NCI-H2227 treated with DMSO at 0.1 percent for 48 hours (cell line): ENCODE measurements around the gene SLC4A1.

Source experiments
- DNase-seq: peaks from one replicate; lab custom pipeline; 2025; lab: John Stamatoyannopoulos, UW

Gene SLC4A1

GRCh38 chr17:44283344-44284023, 15.5 kb upstream of the SLC4A1 start:
- no peak for DNase-seq

- no peak for DNase-seq
These were observed 14.3 kb upstream of the SLC4A1 start for GRCh38 chr17:44282264-44282663.

- DNase-seq, result no peak
These were observed 13.6 kb upstream of the SLC4A1 start for GRCh38 chr17:44281570-44281969.

GRCh38 chr17:44280392-44280937, 12.5 kb upstream of the SLC4A1 start:
- DNase-seq, result no peak

GRCh38 chr17:44279666-44280391, 11.9 kb upstream of the SLC4A1 start:
- no peak for DNase-seq

- DNase-seq, result no peak
These were observed 11.4 kb upstream of the SLC4A1 start for GRCh38 chr17:44279346-44279665.

- DNase-seq, result no peak
These were observed 10.0 kb upstream of the SLC4A1 start for GRCh38 chr17:44277976-44278375.

GRCh38 chr17:44273607-44274006, 5.7 kb upstream of the SLC4A1 start:
- no peak for DNase-seq

GRCh38 chr17:44272954-44273353, 5.0 kb upstream of the SLC4A1 start:
- DNase-seq, result no peak

GRCh38 chr17:44272321-44272951, 4.5 kb upstream of the SLC4A1 start:
- no peak for DNase-seq

GRCh38 chr17:44269535-44270240, 1.8 kb upstream of the SLC4A1 start:
- DNase-seq, result no peak

GRCh38 chr17:44268709-44269534, 987 bp upstream of the SLC4A1 start:
- no peak for DNase-seq

- no peak for DNase-seq
These were observed 825 bp downstream of the SLC4A1 start for GRCh38 chr17:44267165-44267455.

- no peak for DNase-seq
These were observed 1.4 kb downstream of the SLC4A1 start for GRCh38 chr17:44266402-44267164.

GRCh38 chr17:44263345-44263902, 4.5 kb downstream of the SLC4A1 start:
- no peak for DNase-seq

- DNase-seq, result no peak
These were observed 5.2 kb downstream of the SLC4A1 start for GRCh38 chr17:44262654-44263225.

- DNase-seq, result no peak
These were observed 7.6 kb downstream of the SLC4A1 start for GRCh38 chr17:44260296-44260695.

GRCh38 chr17:44258811-44259351, 9.1 kb downstream of the SLC4A1 start:
- DNase-seq, result no peak

GRCh38 chr17:44257815-44258760, 9.8 kb downstream of the SLC4A1 start:
- DNase-seq, result no peak
